Testis (tissue), 2 donors: ENCODE data around the gene TBC1D25.

ENCODE experiments used
- POLR2A ChIP-seq: fragments of 450-650 bp; IDR thresholded peaks from one replicate; pipeline ENCODE4 v1.6.1; 2017; ENCODE audit warnings: antibody characterized with exemption, mild to moderate bottlenecking, moderate library complexity
- TF ChIP-seq, protein P1 (sequence below), 3 experiments: fragments of 450-650 bp in 2 of 3; fragments of 200-600 bp in 1 of 3; sonication (generic) in 1 of 3; IDR thresholded peaks; one replicate each; pipeline ENCODE4 v1.5.1; 2016 to 2019; ENCODE audit warnings: antibody characterized with exemption in 3 of 3, mild to moderate bottlenecking in 2 of 3, moderate library complexity in 1 of 3

DNA sequence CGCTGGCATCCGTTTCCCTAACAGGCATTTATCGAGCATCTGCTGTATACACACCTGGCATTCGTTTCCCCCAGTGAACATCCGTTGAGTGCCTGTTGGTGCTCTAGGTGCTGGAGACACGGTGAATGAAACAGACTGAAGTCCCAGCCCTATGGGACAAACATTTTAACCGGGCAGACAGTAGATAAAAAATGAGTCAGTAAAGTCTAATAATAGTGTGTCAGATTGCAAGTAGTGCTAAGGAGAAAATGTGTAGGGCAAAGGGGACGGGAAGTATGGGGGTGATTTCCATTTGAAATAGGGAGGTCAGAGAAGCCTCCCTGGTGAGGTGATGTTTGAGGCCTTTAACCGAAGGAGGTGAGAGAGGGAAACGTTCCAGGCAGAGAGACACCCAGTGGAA, 23.2 kb upstream of the TBC1D25 start:
- TF ChIP-seq, protein P1, sequence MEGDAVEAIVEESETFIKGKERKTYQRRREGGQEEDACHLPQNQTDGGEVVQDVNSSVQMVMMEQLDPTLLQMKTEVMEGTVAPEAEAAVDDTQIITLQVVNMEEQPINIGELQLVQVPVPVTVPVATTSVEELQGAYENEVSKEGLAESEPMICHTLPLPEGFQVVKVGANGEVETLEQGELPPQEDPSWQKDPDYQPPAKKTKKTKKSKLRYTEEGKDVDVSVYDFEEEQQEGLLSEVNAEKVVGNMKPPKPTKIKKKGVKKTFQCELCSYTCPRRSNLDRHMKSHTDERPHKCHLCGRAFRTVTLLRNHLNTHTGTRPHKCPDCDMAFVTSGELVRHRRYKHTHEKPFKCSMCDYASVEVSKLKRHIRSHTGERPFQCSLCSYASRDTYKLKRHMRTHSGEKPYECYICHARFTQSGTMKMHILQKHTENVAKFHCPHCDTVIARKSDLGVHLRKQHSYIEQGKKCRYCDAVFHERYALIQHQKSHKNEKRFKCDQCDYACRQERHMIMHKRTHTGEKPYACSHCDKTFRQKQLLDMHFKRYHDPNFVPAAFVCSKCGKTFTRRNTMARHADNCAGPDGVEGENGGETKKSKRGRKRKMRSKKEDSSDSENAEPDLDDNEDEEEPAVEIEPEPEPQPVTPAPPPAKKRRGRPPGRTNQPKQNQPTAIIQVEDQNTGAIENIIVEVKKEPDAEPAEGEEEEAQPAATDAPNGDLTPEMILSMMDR (IDR thresholded peaks at IDR 0.05): no peak
- no peak for TF ChIP-seq POLR2A
